DOHH2 (cell line): ENCODE data around the gene KIF18A.

Source experiments
- H3F3A ChIP-seq: fragments of 200-600 bp; sonication (generic), shearing (Covaris generic); 2 replicates; pipeline ENCODE4 v1.6.0; 2016; ENCODE audit warnings: antibody characterized with exemption, mild to moderate bottlenecking; ENCODE audit not compliant: control insufficient read depth, insufficient read depth
- H3K27ac ChIP-seq: fragments of 200-600 bp; sonication (generic); 2 replicates; pipeline ENCODE4 v1.5.1; 2014; ENCODE audit warnings: low read depth, mild to moderate bottlenecking, low read length, moderate library complexity
- H3K27me3 ChIP-seq: fragments of 200-600 bp; sonication (generic); 2 replicates; pipeline ENCODE4 v1.6.1; 2014; ENCODE audit warnings: mild to moderate bottlenecking, low read length, mixed read lengths; ENCODE audit not compliant: control insufficient read depth
- H3K36me3 ChIP-seq: fragments of 200-600 bp; sonication (generic); 2 replicates; pipeline ENCODE4 v1.6.1; 2014; ENCODE audit warnings: mild to moderate bottlenecking, low read length, moderate library complexity, mixed read lengths; ENCODE audit not compliant: control insufficient read depth
- H3K4me1 ChIP-seq: fragments of 200-600 bp; sonication (generic); 2 replicates; pipeline ENCODE4 v1.6.1; 2014; ENCODE audit warnings: mild to moderate bottlenecking, low read length, mixed read lengths; ENCODE audit not compliant: control insufficient read depth
- H3K4me2 ChIP-seq: fragments of 200-600 bp; sonication (generic); 2 replicates; pipeline ENCODE4 v1.6.0; 2014; ENCODE audit warnings: mild to moderate bottlenecking, low read length, moderate library complexity
- H3K4me3 ChIP-seq: fragments of 200-600 bp; sonication (generic); 2 replicates; pipeline ENCODE4 v1.5.1; 2014; ENCODE audit warnings: mild to moderate bottlenecking, low read length, mixed read lengths
- H3K79me2 ChIP-seq: fragments of 200-600 bp; sonication (generic); 2 replicates; pipeline ENCODE4 v1.6.1; 2014; ENCODE audit warnings: mild to moderate bottlenecking, low read length, mixed read lengths; ENCODE audit not compliant: control insufficient read depth
- H3K9me2 ChIP-seq: fragments of 200-600 bp; sonication (generic); replicated peaks from 2 replicates; pipeline ENCODE4 v1.6.1; 2014; ENCODE audit warnings: mild to moderate bottlenecking, low read length, mixed read lengths; ENCODE audit not compliant: control insufficient read depth
- H3K9me3 ChIP-seq: fragments of 200-600 bp; sonication (generic); 2 replicates; pipeline ENCODE4 v1.6.1; 2014; ENCODE audit warnings: antibody characterized with exemption, low read length, mixed read lengths; ENCODE audit not compliant: control insufficient read depth, insufficient read depth
- H4K20me1 ChIP-seq: fragments of 200-600 bp; sonication (generic); 2 replicates; pipeline ENCODE4 v1.6.0; 2014; ENCODE audit warnings: low read depth, mild to moderate bottlenecking, antibody characterized with exemption, low read length, moderate library complexity; ENCODE audit not compliant: control insufficient read depth, insufficient read depth
- CTCF ChIP-seq: fragments of 200-600 bp; sonication (generic); IDR thresholded peaks from one replicate; pipeline ENCODE4 v1.5.1; 2014; ENCODE audit warnings: antibody characterized with exemption, mild to moderate bottlenecking, low read depth, low read length; ENCODE audit not compliant: poor library complexity, severe bottlenecking
- EZH2phosphoT487 ChIP-seq: fragments of 200-600 bp; sonication (generic); IDR thresholded peaks from 2 replicates; pipeline ENCODE4 v1.6.1; 2017; ENCODE audit warnings: borderline replicate concordance, mild to moderate bottlenecking, antibody characterized with exemption, low read length, moderate library complexity, mixed read lengths

The KIF18A gene

GRCh38 chr11:28017816-28018215, 90.1 kb downstream of the KIF18A start:
- Histone ChIP-seq H3K27me3 (no peaks in the 10 kb centered on the region), H3K9me2 (no peaks in the 10 kb centered on the region), H3K9me3 (no peaks in the 10 kb centered on the region), H3K36me3 (peaks cover 45% of the 10 kb centered on the region), H4K20me1 (no peaks in the 10 kb centered on the region), H3K4me2 (no peak overlapping the region), H3K79me2 (no peaks in the 10 kb centered on the region), H3F3A (peaks cover 4% of the 10 kb centered on the region; the same call in 1 of the 2 replicates), H3K27ac (no peak overlapping the region), H3K4me3 (no peak overlapping the region), H3K4me1 (no peaks in the 10 kb centered on the region)
- TF ChIP-seq EZH2phosphoT487, result no peak
- no peak for TF ChIP-seq CTCF

GRCh38 chr11:28011813-28012212, 96.1 kb downstream of the KIF18A start:
- Histone ChIP-seq H3K27me3 (no peaks in the 10 kb centered on the region), H3K4me2 (no peak overlapping the region), H3K36me3 (peaks cover 6% of the 10 kb centered on the region), H3K27ac (no peak overlapping the region), H4K20me1 (no peaks in the 10 kb centered on the region), H3K4me3 (no peak overlapping the region), H3K9me2 (no peaks in the 10 kb centered on the region), H3K9me3 (no peaks in the 10 kb centered on the region), H3K4me1 (no peaks in the 10 kb centered on the region), H3F3A (no peaks in the 10 kb centered on the region), H3K79me2 (no peaks in the 10 kb centered on the region)
- TF ChIP-seq EZH2phosphoT487, result no peak
- TF ChIP-seq CTCF, result no peak

GRCh38 chr11:28009996-28010395, 98.0 kb downstream of the KIF18A start:
- Histone ChIP-seq H3K4me3 (no peak overlapping the region), H3K27me3 (no peaks in the 10 kb centered on the region), H3F3A (no peaks in the 10 kb centered on the region), H3K79me2 (no peaks in the 10 kb centered on the region), H3K9me2 (no peaks in the 10 kb centered on the region), H3K27ac (no peak overlapping the region), H3K36me3 (peaks cover 6% of the 10 kb centered on the region; the same call in 1 of the 2 replicates), H3K4me1 (no peaks in the 10 kb centered on the region), H3K4me2 (no peak overlapping the region), H3K9me3 (no peaks in the 10 kb centered on the region), H4K20me1 (no peaks in the 10 kb centered on the region)
- TF ChIP-seq CTCF, result no peak
- TF ChIP-seq EZH2phosphoT487, result no peak

GRCh38 chr11:28009388-28009787, 98.6 kb downstream of the KIF18A start:
- H3K4me1 ChIP-seq, result no peaks in the 10 kb centered on the region
- H4K20me1 ChIP-seq, result no peaks in the 10 kb centered on the region
- peaks cover 6% of the 10 kb centered on the region; the same call in 1 of the 2 replicates for H3K36me3 ChIP-seq
- no peak overlapping the region for H3K4me3 ChIP-seq
- no peak overlapping the region for H3K27ac ChIP-seq
- H3K27me3 ChIP-seq, result no peaks in the 10 kb centered on the region
- no peaks in the 10 kb centered on the region for H3F3A ChIP-seq
- TF ChIP-seq CTCF (no peak), EZH2phosphoT487 (no peak)
- no peaks in the 10 kb centered on the region for H3K9me3 ChIP-seq
- H3K9me2 ChIP-seq, result no peaks in the 10 kb centered on the region
- H3K4me2 ChIP-seq, result no peak overlapping the region
- H3K79me2 ChIP-seq, result no peaks in the 10 kb centered on the region
